Small intestine (tissue), 7 donors: ENCODE results near the gene RTP3. TPM values are rescaled to one million over a fixed set of nuclear protein-coding genes. Genes with fewer than 3 reads are reported as not detected.

ENCODE experiments used
- DNase-seq, 2 donors: peaks; one replicate each; pipeline versions ENCODE4 v3.0.0 to v3.0.0-alpha.2; 2013
- FAIRE-seq: peaks from 2 replicates; lab custom pipeline; 2012; peaks lifted over from hg19 to GRCh38; lab: Jason Lieb, UNC
- H3K27ac ChIP-seq, 3 donors: one replicate each; pipeline ENCODE4 v1.5.1; 2013; ENCODE audit warnings: low read length in 2 of 3, mild to moderate bottlenecking in 2 of 3, control low read depth in 1 of 3, inconsistent platforms in 1 of 3, low read depth in 1 of 3, moderate library complexity in 1 of 3
- H3K27me3 ChIP-seq, 3 donors: one replicate each; pipeline ENCODE4 v1.6.1; 2013; ENCODE audit warnings: low read length in 3 of 3, inconsistent platforms in 1 of 3; ENCODE audit not compliant: control insufficient read depth in 3 of 3, insufficient read depth in 3 of 3
- H3K36me3 ChIP-seq, 3 donors: one replicate each; pipeline ENCODE4 v1.6.1; 2013; ENCODE audit warnings: low read length in 3 of 3, inconsistent platforms in 1 of 3, low read depth in 1 of 3, mild to moderate bottlenecking in 1 of 3, moderate library complexity in 1 of 3; ENCODE audit not compliant: control insufficient read depth in 3 of 3, insufficient read depth in 2 of 3
- H3K4me1 ChIP-seq, 3 donors: one replicate each; pipeline ENCODE4 v1.6.1; 2013; ENCODE audit warnings: low read length in 2 of 3, inconsistent platforms in 1 of 3, low read depth in 1 of 3, mild to moderate bottlenecking in 1 of 3, moderate library complexity in 1 of 3; ENCODE audit not compliant: control insufficient read depth in 3 of 3, insufficient read depth in 2 of 3
- H3K4me3 ChIP-seq, 3 donors: one replicate each; pipeline ENCODE4 v1.5.1; 2013; ENCODE audit warnings: low read length in 3 of 3, control low read depth in 1 of 3, inconsistent platforms in 1 of 3, low read depth in 1 of 3, mild to moderate bottlenecking in 1 of 3, moderate library complexity in 1 of 3
- H3K9me3 ChIP-seq, 2 donors: one replicate each; pipeline ENCODE4 v1.6.1; 2013; ENCODE audit warnings: low read depth in 1 of 2, low read length in 1 of 2; ENCODE audit not compliant: control insufficient read depth in 2 of 2, insufficient read depth in 1 of 2
- WGBS, 3 donors: extraction: QIAGEN DNeasy Blood & Tissue Kit; methylation state at CpG; one replicate each; pipeline ENCODE4 v1.1.7; 2013; 5-methylcytosine and 5-hydroxymethylcytosine counted together
- polyA plus RNA-seq, 4 donors: library from polyadenylated mRNA; stranded (reverse) in 3 of 4; unstranded in 1 of 4; fragments of 200-250 nt in 3 of 4; fragments of 120-200 nt in 1 of 4; gene quantifications; one replicate each; pipeline versions ENCODE4 v1.2.1 to v1.2.3, GENCODE V29; 2013
- donor health status: healthy with polysubstance abuse.
- donor health status: control.
- donor health status: control.
- donor health status: Bipolar disorder and iron deficiency.
- donor health status: healthy.

The RTP3 gene
- polyA plus RNA-seq, 4 donors: 0.06 TPM; not detected in 3

GRCh38 chr3:46466273-46466672, 31.5 kb upstream of the RTP3 start:
- Histone ChIP-seq H3K36me3 (no peaks in the 10 kb centered on the region), H3K4me3 (no peak overlapping the region), H3K27ac (no peak overlapping the region), H3K9me3 (no peaks in the 10 kb centered on the region), H3K27me3 (peaks cover 0 to 37% (median 12%) of the 10 kb centered on the region in 3 donors), H3K4me1 (peaks cover 0 to 12% (median 0%) of the 10 kb centered on the region in 3 donors)
- DNase-seq (no peak), FAIRE-seq (no peak)

- H3K36me3 ChIP-seq: no peaks in the 10 kb centered on the region
- H3K27ac ChIP-seq: no peak overlapping the region
- FAIRE-seq (no peak), DNase-seq (no peak)
- H3K4me3 ChIP-seq: no peak overlapping the region
- peaks cover 0 to 37% (median 12%) of the 10 kb centered on the region in 3 donors for H3K27me3 ChIP-seq
- 71 to 81% (median 73%) methylated on average over 1 of the region's 1 CpG for WGBS, 3 donors
- H3K4me1 ChIP-seq: peaks cover 0 to 11% (median 0%) of the 10 kb centered on the region in 3 donors
- H3K9me3 ChIP-seq: no peaks in the 10 kb centered on the region
Observed at GRCh38 chr3:46466871-46467403, 30.8 kb upstream of the RTP3 start.

GRCh38 chr3:46467562-46467961, 30.2 kb upstream of the RTP3 start:
- WGBS, 3 donors: 94 to 96% (median 96%) methylated on average over 4 of the region's 4 CpGs
- Histone ChIP-seq H3K27ac (no peak overlapping the region), H3K9me3 (no peaks in the 10 kb centered on the region), H3K36me3 (no peaks in the 10 kb centered on the region), H3K4me1 (peaks cover 0 to 5% (median 0%) of the 10 kb centered on the region in 3 donors), H3K27me3 (peaks cover 0 to 37% (median 12%) of the 10 kb centered on the region in 3 donors), H3K4me3 (no peak overlapping the region)
- FAIRE-seq: no peak
- no peak for DNase-seq

- H3K9me3 ChIP-seq: peaks cover 0 to 3% of the 10 kb centered on the region in 2 donors
- H3K4me1 ChIP-seq: peaks cover 0 to 4% (median 0%) of the 10 kb centered on the region in 3 donors
- WGBS, 3 donors: 82 to 87% (median 83%) methylated on average over 6 of the region's 6 CpGs
- no peak for FAIRE-seq
- H3K4me3 ChIP-seq: no peak overlapping the region
- H3K27me3 ChIP-seq: peaks cover 0 to 25% (median 7%) of the 10 kb centered on the region in 3 donors
- no peaks in the 10 kb centered on the region for H3K36me3 ChIP-seq
- H3K27ac ChIP-seq: no peak overlapping the region
- DNase-seq: no peak
Observed at GRCh38 chr3:46468753-46469600, 28.8 kb upstream of the RTP3 start.

GRCh38 chr3:46469680-46470357, 28.0 kb upstream of the RTP3 start:
- H3K27ac ChIP-seq: no peak overlapping the region
- FAIRE-seq (no peak), DNase-seq (no peak)
- H3K4me1 ChIP-seq: peaks cover 0 to 3% (median 0%) of the 10 kb centered on the region in 3 donors
- H3K9me3 ChIP-seq: peaks cover 0 to 3% of the 10 kb centered on the region in 2 donors
- H3K36me3 ChIP-seq: no peaks in the 10 kb centered on the region
- H3K27me3 ChIP-seq: peaks cover 0 to 17% (median 4%) of the 10 kb centered on the region in 3 donors
- H3K4me3 ChIP-seq: no peak overlapping the region
- 59 to 67% (median 65%) methylated on average over 3 of the region's 3 CpGs for WGBS, 3 donors

GRCh38 chr3:46470831-46471230, 26.9 kb upstream of the RTP3 start:
- DNase-seq: no peak
- H3K27ac ChIP-seq: no peak overlapping the region
- H3K4me1 ChIP-seq: no peaks in the 10 kb centered on the region
- no peak for FAIRE-seq
- WGBS, 3 donors: 83 to 94% (median 93%) methylated on average over 4 of the region's 4 CpGs
- peaks cover 0 to 3% of the 10 kb centered on the region in 2 donors for H3K9me3 ChIP-seq
- peaks cover 0 to 9% (median 0%) of the 10 kb centered on the region in 3 donors for H3K27me3 ChIP-seq
- no peak overlapping the region for H3K4me3 ChIP-seq
- no peaks in the 10 kb centered on the region for H3K36me3 ChIP-seq

GRCh38 chr3:46471371-46471914, 26.3 kb upstream of the RTP3 start:
- H3K36me3 ChIP-seq: no peaks in the 10 kb centered on the region
- WGBS, 3 donors: 94 to 97% (median 94%) methylated on average over 5 of the region's 5 CpGs
- FAIRE-seq: no peak

GRCh38 chr3:46472736-46473135, 25.0 kb upstream of the RTP3 start:
- no peak overlapping the region for H3K27ac ChIP-seq
- H3K9me3 ChIP-seq: peaks cover 0 to 3% of the 10 kb centered on the region in 2 donors
- H3K36me3 ChIP-seq: no peaks in the 10 kb centered on the region
- DNase-seq: no peak
- 83 to 95% (median 89%) methylated on average over 2 of the region's 2 CpGs for WGBS, 3 donors
- no peaks in the 10 kb centered on the region for H3K4me1 ChIP-seq
- H3K4me3 ChIP-seq: no peak overlapping the region
- no peak for FAIRE-seq
- H3K27me3 ChIP-seq: no peaks in the 10 kb centered on the region

More at GRCh38 chr3:46471371-46471914, 26.3 kb upstream of the RTP3 start:
- H3K9me3 ChIP-seq: peaks cover 0 to 3% of the 10 kb centered on the region in 2 donors
- no peak overlapping the region for H3K27ac ChIP-seq
- H3K27me3 ChIP-seq: peaks cover 0 to 4% (median 0%) of the 10 kb centered on the region in 3 donors
- H3K4me1 ChIP-seq: no peaks in the 10 kb centered on the region
- H3K4me3 ChIP-seq: no peak overlapping the region
- no peak for DNase-seq
